Esophagus muscularis mucosa (tissue), 4 donors: ENCODE results near the gene LRRC45. TPM values are rescaled to one million over a fixed set of nuclear protein-coding genes. Genes with fewer than 3 reads are reported as not detected.

Source experiments
- DNase-seq: peaks from one replicate; pipeline ENCODE4 v3.0.0-alpha.2; 2017; ENCODE audit errors: extremely low spot score
- H3K27ac ChIP-seq, 4 donors: fragments of 200-600 bp; sonication (generic); replicated peaks in 1 of 4; 1 replicate in 3 of 4; 2 replicates in 1 of 4; pipeline ENCODE4 v1.5.1; 2016 to 2019; ENCODE audit warnings: mild to moderate bottlenecking in 1 of 4
- H3K27me3 ChIP-seq, 4 donors: fragments of 200-600 bp; sonication (generic); one replicate each; pipeline versions ENCODE4 v1.5.1 to v1.6.0; 2016 to 2019
- H3K36me3 ChIP-seq, 4 donors: fragments of 200-600 bp; sonication (generic); one replicate each; pipeline ENCODE4 v1.5.1; 2016 to 2019
- H3K4me1 ChIP-seq, 4 donors: fragments of 200-600 bp; sonication (generic); one replicate each; pipeline ENCODE4 v1.5.1; 2016 to 2019
- H3K4me3 ChIP-seq, 4 donors: fragments of 200-600 bp; sonication (generic); 1 replicate in 2 of 4; 2 replicates in 2 of 4; pipeline ENCODE4 v1.5.1; 2016 to 2019; ENCODE audit warnings: mild to moderate bottlenecking in 4 of 4, moderate library complexity in 1 of 4
- H3K9me3 ChIP-seq, 4 donors: fragments of 200-600 bp; sonication (generic); 1 replicate in 3 of 4; 2 replicates in 1 of 4; pipeline ENCODE4 v1.5.1; 2016 to 2019
- CTCF ChIP-seq, 3 experiments: fragments of 200-600 bp in 2 of 3; fragments of 450-650 bp in 1 of 3; sonication (generic) in 2 of 3; IDR thresholded peaks; one replicate each; pipeline ENCODE4 v1.5.1; 2017 to 2019; ENCODE audit warnings: antibody characterized with exemption in 3 of 3, mild to moderate bottlenecking in 2 of 3, moderate library complexity in 1 of 3
- EP300 ChIP-seq: sonication (generic); formaldehyde crosslinking; IDR thresholded peaks from one replicate; pipeline ENCODE4 v1.6.1; 2017; ENCODE audit warnings: antibody characterized with exemption
- POLR2A ChIP-seq: fragments of 450-650 bp; IDR thresholded peaks from one replicate; pipeline ENCODE4 v1.6.1; 2017; ENCODE audit warnings: antibody characterized with exemption, moderate library complexity, mild to moderate bottlenecking, low read depth
- POLR2AphosphoS5 ChIP-seq, 2 donors: sonication (generic); formaldehyde crosslinking; IDR thresholded peaks; one replicate each; pipeline ENCODE4 v1.6.1; 2017; ENCODE audit warnings: antibody characterized with exemption in 2 of 2
- WGBS: methylation state at CpG from one replicate; pipeline ENCODE4 v1.1.5; 2018; 5-methylcytosine and 5-hydroxymethylcytosine counted together
- intact Hi-C: fragments of 100-400 bp; cut with DNase I; formaldehyde crosslinking; loops from one replicate; pipeline ENCODE4 v1.15.1; 2023
- total RNA-seq, 4 donors: library from RNA; depleted of rRNA; stranded (reverse); fragments of >200 nt; gene quantifications; one replicate each; pipeline versions ENCODE4 v1.1.0 to v1.2.1, GENCODE V29; 2016

Gene LRRC45
- total RNA-seq, 4 donors from 2014 or later: 6.6 to 15.8 (median 11.5) TPM

- WGBS: 97% methylated on average over 8 of the region's 13 CpGs
- peaks cover 27 to 45% (median 37%) of the 10 kb centered on the region in 4 donors for H3K4me1 ChIP-seq
- H3K27ac ChIP-seq: no peak overlapping the region
- H3K36me3 ChIP-seq: peaks cover 0 to 30% (median 16%) of the 10 kb centered on the region in 4 donors
- no peaks in the 10 kb centered on the region for H3K9me3 ChIP-seq
- intact Hi-C loops: no loop called here
- no peak for DNase-seq
- TF ChIP-seq POLR2AphosphoS5 (IDR thresholded peaks at IDR 0.05) (no peak), EP300 (no peak), CTCF (IDR thresholded peaks at IDR 0.05) (no peak), POLR2A (no peak)
- H3K4me3 ChIP-seq: no peak overlapping the region
- H3K27me3 ChIP-seq: peaks cover 0 to 18% (median 6%) of the 10 kb centered on the region in 4 donors
These were observed 5.1 kb downstream of the LRRC45 start for GRCh38 chr17:82028246-82028645.

GRCh38 chr17:82028966-82029365, 5.9 kb downstream of the LRRC45 start:
- no CpG with 5 or more reads among the region's 9 CpGs for WGBS
- no peak for TF ChIP-seq POLR2AphosphoS5 (IDR thresholded peaks at IDR 0.05)
- TF ChIP-seq POLR2A: no peak
- no peak for TF ChIP-seq CTCF (IDR thresholded peaks at IDR 0.05)
- TF ChIP-seq EP300: no peak
- intact Hi-C loops: no loop called here
- H3K4me3 ChIP-seq: no peak overlapping the region
- H3K27ac ChIP-seq: no peak overlapping the region
- no peaks in the 10 kb centered on the region for H3K9me3 ChIP-seq
- DNase-seq: no peak
- peaks cover 20 to 38% (median 31%) of the 10 kb centered on the region in 4 donors for H3K4me1 ChIP-seq
- peaks cover 0 to 30% (median 16%) of the 10 kb centered on the region in 4 donors for H3K36me3 ChIP-seq
- H3K27me3 ChIP-seq: peaks cover 0 to 18% (median 6%) of the 10 kb centered on the region in 4 donors

GRCh38 chr17:82029391-82029790, 6.3 kb downstream of the LRRC45 start:
- Histone ChIP-seq H3K27ac (no peak overlapping the region), H3K27me3 (peaks cover 0 to 18% (median 6%) of the 10 kb centered on the region in 4 donors), H3K9me3 (no peaks in the 10 kb centered on the region), H3K4me1 (peaks cover 17 to 33% (median 27%) of the 10 kb centered on the region in 4 donors), H3K36me3 (peaks cover 0 to 30% (median 16%) of the 10 kb centered on the region in 4 donors), H3K4me3 (no peak overlapping the region)
- 85% methylated on average over 9 of the region's 16 CpGs for WGBS
- intact Hi-C loops: no loop called here
- no peak for DNase-seq
- no peak for TF ChIP-seq CTCF (IDR thresholded peaks at IDR 0.05)

GRCh38 chr17:82029990-82030469, 6.9 kb downstream of the LRRC45 start:
- no peaks in the 10 kb centered on the region for H3K9me3 ChIP-seq
- no peak overlapping the region for H3K27ac ChIP-seq
- no peak for DNase-seq
- H3K4me3 ChIP-seq: peak overlapping the region; percentile 53 to 60 (median 58)
- TF ChIP-seq POLR2AphosphoS5 (IDR thresholded peaks at IDR 0.05): no peak
- no peak for TF ChIP-seq EP300
- TF ChIP-seq POLR2A: no peak
- H3K27me3 ChIP-seq: peaks cover 0 to 18% (median 6%) of the 10 kb centered on the region in 4 donors
- WGBS: 80% methylated on average over 9 of the region's 31 CpGs
- intact Hi-C loops: loop anchor here (2.0 to 5.0 kb wide), 2 partner anchors 67 to 125 kb away; partner anchors contain the start of gene FASN
- peaks cover 17 to 27% (median 24%) of the 10 kb centered on the region in 4 donors for H3K4me1 ChIP-seq
- H3K36me3 ChIP-seq: peaks cover 0 to 30% (median 17%) of the 10 kb centered on the region in 4 donors

GRCh38 chr17:82030470-82031302, 7.6 kb downstream of the LRRC45 start:
- peak; percentile 96 for DNase-seq
- H3K27ac ChIP-seq: peak overlapping the region; percentile 12 to 66 (median 40)

More at GRCh38 chr17:82030470-82031302, 7.6 kb downstream of the LRRC45 start:
- Histone ChIP-seq H3K4me1 (peaks cover 19 to 31% (median 26%) of the 10 kb centered on the region in 4 donors), H3K27me3 (peaks cover 0 to 18% (median 6%) of the 10 kb centered on the region in 4 donors), H3K4me3 (peak overlapping the region; percentile 53 to 60 (median 58)), H3K9me3 (no peaks in the 10 kb centered on the region), H3K36me3 (peaks cover 0 to 32% (median 18%) of the 10 kb centered on the region in 4 donors)
- 0% methylated on average over 23 of the region's 94 CpGs for WGBS
- intact Hi-C loops: loop anchor here (2.0 to 5.0 kb wide), 2 partner anchors 67 to 124 kb away; partner anchors contain the start of gene FASN
- TF ChIP-seq POLR2AphosphoS5 (IDR thresholded peaks at IDR 0.05): peak in 1 of 2 donors; percentile 59
- peak; percentile 91 to 97 (median 93) for TF ChIP-seq CTCF (IDR thresholded peaks at IDR 0.05)
- TF ChIP-seq EP300: no peak
